Ishikawa (cell line): ENCODE data around the gene ZNF354C.

Source experiments
- CEBPB ChIP-seq: IDR thresholded peaks from 2 replicates; pipeline ENCODE4 v1.6.1; 2012
- CREB1 ChIP-seq: IDR thresholded peaks from 2 replicates; pipeline ENCODE4 v1.6.1; 2012; ENCODE audit warnings: low read depth
- EGR1 ChIP-seq: IDR thresholded peaks from 2 replicates; pipeline ENCODE4 v1.6.1; 2012
- EP300 ChIP-seq: IDR thresholded peaks from 2 replicates; pipeline ENCODE4 v1.6.1; 2012; ENCODE audit warnings: borderline replicate concordance
- FOXM1 ChIP-seq: IDR thresholded peaks from 2 replicates; pipeline ENCODE4 v1.6.1; 2012; ENCODE audit warnings: low read depth, borderline replicate concordance
- NFIC ChIP-seq: IDR thresholded peaks from 2 replicates; pipeline ENCODE4 v1.6.1; 2012
- RAD21 ChIP-seq: IDR thresholded peaks from 2 replicates; pipeline ENCODE4 v1.6.1; 2012; ENCODE audit warnings: low read depth
- TAF1 ChIP-seq: IDR thresholded peaks from 2 replicates; pipeline ENCODE4 v1.6.1; 2012; ENCODE audit warnings: low read depth, mild to moderate bottlenecking
- TCF12 ChIP-seq: IDR thresholded peaks from 2 replicates; pipeline ENCODE4 v1.6.1; 2012; ENCODE audit warnings: low read depth
- TEAD4 ChIP-seq: IDR thresholded peaks from 2 replicates; pipeline ENCODE4 v1.6.1; 2012
- YY1 ChIP-seq: IDR thresholded peaks from 2 replicates; pipeline ENCODE4 v1.6.1; 2012; ENCODE audit warnings: low read depth
- ZBTB7A ChIP-seq: IDR thresholded peaks from 2 replicates; pipeline ENCODE4 v1.6.1; 2012; ENCODE audit warnings: low read depth
- TF ChIP-seq, protein P1 (sequence below): IDR thresholded peaks from 2 replicates; pipeline ENCODE4 v1.6.1; 2012; ENCODE audit warnings: low read depth, mild to moderate bottlenecking
- TF ChIP-seq, protein P2 (sequence below): IDR thresholded peaks from 2 replicates; pipeline ENCODE4 v1.6.1; 2012
- TF ChIP-seq, protein P3 (sequence below): IDR thresholded peaks from 2 replicates; pipeline ENCODE4 v1.6.1; 2012

The ZNF354C gene

DNA sequence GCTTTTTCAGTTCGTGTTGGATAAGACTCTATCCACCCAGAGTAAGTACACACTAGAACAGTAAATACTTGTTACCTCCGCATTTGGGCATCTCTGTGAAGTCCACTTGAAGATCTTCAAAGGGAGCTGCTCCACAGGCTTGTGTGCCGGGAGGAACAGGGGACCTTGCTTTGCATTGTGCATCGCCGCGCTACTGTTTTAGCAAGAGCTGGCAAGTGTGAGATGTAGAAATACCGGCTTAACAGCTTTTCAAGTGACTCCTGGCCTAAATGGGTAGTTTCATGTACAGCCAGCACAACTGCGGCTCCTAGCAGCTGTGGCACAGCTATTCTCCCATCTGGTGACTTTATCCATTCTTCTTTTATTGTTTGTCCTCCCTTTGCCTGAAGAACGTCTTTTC lies 8.4 kb upstream of the ZNF354C start:
- TF ChIP-seq, protein P1, sequence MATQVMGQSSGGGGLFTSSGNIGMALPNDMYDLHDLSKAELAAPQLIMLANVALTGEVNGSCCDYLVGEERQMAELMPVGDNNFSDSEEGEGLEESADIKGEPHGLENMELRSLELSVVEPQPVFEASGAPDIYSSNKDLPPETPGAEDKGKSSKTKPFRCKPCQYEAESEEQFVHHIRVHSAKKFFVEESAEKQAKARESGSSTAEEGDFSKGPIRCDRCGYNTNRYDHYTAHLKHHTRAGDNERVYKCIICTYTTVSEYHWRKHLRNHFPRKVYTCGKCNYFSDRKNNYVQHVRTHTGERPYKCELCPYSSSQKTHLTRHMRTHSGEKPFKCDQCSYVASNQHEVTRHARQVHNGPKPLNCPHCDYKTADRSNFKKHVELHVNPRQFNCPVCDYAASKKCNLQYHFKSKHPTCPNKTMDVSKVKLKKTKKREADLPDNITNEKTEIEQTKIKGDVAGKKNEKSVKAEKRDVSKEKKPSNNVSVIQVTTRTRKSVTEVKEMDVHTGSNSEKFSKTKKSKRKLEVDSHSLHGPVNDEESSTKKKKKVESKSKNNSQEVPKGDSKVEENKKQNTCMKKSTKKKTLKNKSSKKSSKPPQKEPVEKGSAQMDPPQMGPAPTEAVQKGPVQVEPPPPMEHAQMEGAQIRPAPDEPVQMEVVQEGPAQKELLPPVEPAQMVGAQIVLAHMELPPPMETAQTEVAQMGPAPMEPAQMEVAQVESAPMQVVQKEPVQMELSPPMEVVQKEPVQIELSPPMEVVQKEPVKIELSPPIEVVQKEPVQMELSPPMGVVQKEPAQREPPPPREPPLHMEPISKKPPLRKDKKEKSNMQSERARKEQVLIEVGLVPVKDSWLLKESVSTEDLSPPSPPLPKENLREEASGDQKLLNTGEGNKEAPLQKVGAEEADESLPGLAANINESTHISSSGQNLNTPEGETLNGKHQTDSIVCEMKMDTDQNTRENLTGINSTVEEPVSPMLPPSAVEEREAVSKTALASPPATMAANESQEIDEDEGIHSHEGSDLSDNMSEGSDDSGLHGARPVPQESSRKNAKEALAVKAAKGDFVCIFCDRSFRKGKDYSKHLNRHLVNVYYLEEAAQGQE, result no peak
- TF ChIP-seq TEAD4 (no peak), FOXM1 (no peak), RAD21 (no peak), EGR1 (no peak)
- TF ChIP-seq, protein P2, sequence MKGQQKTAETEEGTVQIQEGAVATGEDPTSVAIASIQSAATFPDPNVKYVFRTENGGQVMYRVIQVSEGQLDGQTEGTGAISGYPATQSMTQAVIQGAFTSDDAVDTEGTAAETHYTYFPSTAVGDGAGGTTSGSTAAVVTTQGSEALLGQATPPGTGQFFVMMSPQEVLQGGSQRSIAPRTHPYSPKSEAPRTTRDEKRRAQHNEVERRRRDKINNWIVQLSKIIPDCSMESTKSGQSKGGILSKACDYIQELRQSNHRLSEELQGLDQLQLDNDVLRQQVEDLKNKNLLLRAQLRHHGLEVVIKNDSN, result no peak
- TF ChIP-seq, protein P3, sequence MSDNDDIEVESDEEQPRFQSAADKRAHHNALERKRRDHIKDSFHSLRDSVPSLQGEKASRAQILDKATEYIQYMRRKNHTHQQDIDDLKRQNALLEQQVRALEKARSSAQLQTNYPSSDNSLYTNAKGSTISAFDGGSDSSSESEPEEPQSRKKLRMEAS, result no peak

DNA sequence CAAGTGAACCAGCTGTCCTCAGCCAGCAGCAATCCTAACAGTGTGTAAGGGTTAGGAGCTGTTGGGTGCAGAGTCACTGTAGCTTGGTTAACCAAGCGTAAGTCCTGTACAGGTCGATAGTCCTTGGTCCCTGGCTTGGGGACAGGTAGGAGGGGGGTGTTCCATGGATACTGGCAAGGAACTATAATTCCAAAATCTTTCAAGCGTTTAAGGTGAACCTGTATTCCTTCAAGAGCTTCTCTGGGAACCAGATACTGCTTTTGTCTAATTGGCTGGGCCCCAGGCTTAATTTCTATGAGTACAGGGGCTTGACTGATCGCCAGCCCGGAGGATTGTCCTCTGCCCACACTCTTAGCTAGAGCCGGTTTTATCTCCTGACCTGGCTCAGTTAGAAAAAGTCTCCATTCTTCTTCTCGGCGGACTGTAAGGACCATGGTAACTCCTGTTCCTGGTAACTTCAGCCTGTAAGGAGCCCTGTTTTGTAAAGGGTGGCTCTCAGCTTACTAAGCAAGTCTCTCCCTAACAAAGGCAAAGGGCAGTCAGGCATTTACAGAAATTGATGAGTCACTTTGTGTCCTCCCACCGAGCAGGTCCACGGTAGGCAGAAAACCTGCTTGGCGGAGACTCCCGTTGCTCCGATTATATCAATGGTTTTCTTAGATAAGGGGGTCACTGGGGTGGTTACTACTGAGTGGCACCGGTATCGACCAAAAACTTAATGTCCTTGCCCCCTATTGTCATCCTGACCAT lies 6.0 kb upstream of the ZNF354C start:
- TF ChIP-seq NFIC, result no peak
- no peak for TF ChIP-seq TAF1
- TF ChIP-seq YY1, result no peak
- TF ChIP-seq ZBTB7A, result no peak
- TF ChIP-seq, protein P1, result no peak
- no peak for TF ChIP-seq CEBPB
- TF ChIP-seq RAD21, result no peak
- TF ChIP-seq TCF12, result no peak
- TF ChIP-seq, protein P3, result no peak
- TF ChIP-seq CREB1, result no peak
- TF ChIP-seq EP300, result no peak
- TF ChIP-seq FOXM1, result no peak
- TF ChIP-seq TEAD4, result no peak
- no peak for TF ChIP-seq EGR1
- TF ChIP-seq, protein P2, result no peak

DNA sequence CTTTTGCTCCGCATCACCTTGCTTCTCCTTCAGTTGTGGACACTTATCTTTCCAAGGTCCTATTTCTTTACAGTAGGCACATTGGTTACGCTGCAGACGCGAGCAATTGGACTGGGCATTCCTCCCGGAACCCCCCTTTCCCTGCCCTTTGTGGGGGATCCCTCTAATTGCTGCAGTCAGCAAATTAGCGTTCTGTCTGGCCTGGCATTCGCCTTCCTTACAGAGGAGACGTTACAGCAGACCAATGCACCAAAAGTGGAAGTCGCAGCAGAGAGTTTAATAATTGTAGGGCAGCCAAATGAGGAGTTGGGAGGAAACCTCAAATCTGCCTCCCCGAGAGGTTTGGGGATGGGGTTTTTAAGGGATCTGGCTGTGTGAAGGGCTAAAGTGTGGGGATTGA lies 5.3 kb upstream of the ZNF354C start:
- TF ChIP-seq YY1 (no peak), FOXM1 (no peak), RAD21 (no peak), TCF12 (no peak)
- TF ChIP-seq, protein P3, result no peak
- TF ChIP-seq, protein P1, result no peak

DNA sequence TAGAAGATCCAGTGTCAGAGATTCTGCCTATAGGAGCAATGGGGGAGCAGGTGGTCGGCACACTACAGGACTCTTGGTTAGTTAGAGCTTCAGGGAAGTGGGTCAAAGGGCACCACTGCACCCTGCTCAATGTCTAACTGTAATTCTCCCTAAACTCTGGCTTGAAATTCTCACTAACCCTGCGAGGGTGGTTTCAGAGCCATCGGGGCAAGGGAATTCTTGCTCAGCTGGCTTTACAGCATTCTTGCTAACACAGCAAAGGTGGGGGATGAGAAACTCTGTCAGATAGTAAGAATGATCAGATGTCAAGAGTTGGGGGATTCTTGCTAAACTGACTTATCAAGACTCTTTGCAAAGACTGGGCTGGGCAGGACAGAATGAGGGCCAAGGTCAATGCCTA lies 4.7 kb upstream of the ZNF354C start:
- TF ChIP-seq YY1, result no peak
- TF ChIP-seq, protein P2, result no peak
- TF ChIP-seq RAD21, result no peak
- no peak for TF ChIP-seq ZBTB7A
- no peak for TF ChIP-seq CREB1
- no peak for TF ChIP-seq EGR1
- TF ChIP-seq TAF1, result no peak
- no peak for TF ChIP-seq NFIC
- TF ChIP-seq, protein P3, result no peak
- TF ChIP-seq, protein P1, result no peak
- no peak for TF ChIP-seq CEBPB
- no peak for TF ChIP-seq TCF12
